ENCODE results near the gene UGT2A1. TPM values are rescaled to one million over a fixed set of nuclear protein-coding genes. Genes with fewer than 3 reads are reported as not detected.

UGT2A1 gene
- total RNA-seq, 3 donors from 2014 or later (not counting 1 experiment from before 2014, with no cell fraction given): not detected

DNA sequence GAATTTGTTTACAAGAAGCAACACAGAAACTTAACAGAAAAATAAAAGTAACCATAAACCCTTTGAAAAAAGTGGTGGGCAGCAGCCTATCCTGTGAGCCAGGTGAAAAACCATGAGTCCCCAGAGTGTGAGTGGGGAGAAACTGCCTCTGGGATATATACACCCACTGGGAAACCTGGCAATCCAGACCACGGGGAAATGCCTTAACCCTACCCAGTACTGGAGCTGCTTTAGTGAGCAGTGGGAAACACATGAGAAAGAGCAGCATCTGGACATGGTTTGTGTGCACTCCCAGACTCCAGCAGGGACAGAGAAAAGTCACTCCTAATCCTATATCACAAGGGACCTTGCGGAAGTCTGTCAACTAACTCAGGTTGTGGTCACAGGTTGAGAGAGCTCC, 53.0 kb downstream of the UGT2A1 start:
- ATAC-seq (no peak), DNase-seq (no peak)
- intact Hi-C loops (cut with micrococcal nuclease): no loop called here
- Histone ChIP-seq H3K27ac (ENCODE audit: low read length) (no peak overlapping the region), H3K27me3 (ENCODE audit: control insufficient read depth, insufficient read depth, low read length) (no peaks in the 10 kb centered on the region), H3K4me3 (ENCODE audit: low read length) (no peak overlapping the region), H3K9me3 (ENCODE audit: control insufficient read depth, insufficient read depth, low read length) (no peaks in the 10 kb centered on the region), H3K4me1 (ENCODE audit: control insufficient read depth, insufficient read depth, low read length) (no peaks in the 10 kb centered on the region), H3K36me3 (ENCODE audit: control insufficient read depth, insufficient read depth, low read length) (no peaks in the 10 kb centered on the region)
- no peak for TF ChIP-seq CTCF (IDR thresholded peaks at IDR 0.05)
- Mint-ChIP-seq H3K27me3 (ENCODE audit: low read depth in 2 of 2) (no peaks in the 10 kb centered on the region), H3K27ac (no peak overlapping the region), H3K36me3 (no peaks in the 10 kb centered on the region), H3K4me3 (no peak overlapping the region), H3K9me3 (peaks cover 2 to 3% of the 10 kb centered on the region in 2 donors), H3K4me1 (no peaks in the 10 kb centered on the region)
- WGBS (ENCODE audit: insufficient coverage): 66% methylated on average over 2 of the region's 2 CpGs

DNA sequence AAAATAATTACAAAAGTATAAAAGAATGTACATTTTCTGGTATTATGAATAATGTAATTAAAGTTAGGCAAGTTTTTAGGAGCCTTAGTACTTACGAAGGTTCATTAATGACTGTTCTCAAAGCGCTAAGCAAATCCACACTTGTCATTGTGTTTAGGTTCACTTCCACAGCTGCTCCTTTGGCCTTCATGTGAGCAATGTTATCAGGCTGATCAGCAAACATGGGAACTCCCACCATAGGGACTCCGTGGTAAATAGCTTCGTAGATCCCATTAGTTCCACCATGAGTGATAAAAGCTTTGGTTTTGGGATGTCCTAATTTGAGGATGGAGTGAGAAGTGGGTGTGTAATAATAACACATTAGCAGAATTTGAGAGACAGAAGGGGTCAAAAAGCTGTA, 58.7 kb downstream of the UGT2A1 start:
- ATAC-seq (no peak), DNase-seq (no peak)
- H3K36me3 ChIP-seq (ENCODE audit: control insufficient read depth, insufficient read depth, low read length): no peaks in the 10 kb centered on the region
- no peaks in the 10 kb centered on the region for H3K27me3 ChIP-seq (ENCODE audit: control insufficient read depth, insufficient read depth, low read length)
- no peak overlapping the region for H3K27ac ChIP-seq (ENCODE audit: low read length)
- Mint-ChIP-seq H3K27ac (no peak overlapping the region), H3K36me3 (no peaks in the 10 kb centered on the region), H3K27me3 (ENCODE audit: low read depth in 2 of 2) (no peaks in the 10 kb centered on the region), H3K4me3 (no peak overlapping the region), H3K9me3 (no peaks in the 10 kb centered on the region), H3K4me1 (no peaks in the 10 kb centered on the region)
- WGBS (ENCODE audit: insufficient coverage): 83% methylated on average over 3 of the region's 4 CpGs
- TF ChIP-seq CTCF (IDR thresholded peaks at IDR 0.05): no peak
- H3K4me1 ChIP-seq (ENCODE audit: control insufficient read depth, insufficient read depth, low read length): no peaks in the 10 kb centered on the region
- no peak overlapping the region for H3K4me3 ChIP-seq (ENCODE audit: low read length)
- intact Hi-C loops (cut with micrococcal nuclease): no loop called here
- no peaks in the 10 kb centered on the region for H3K9me3 ChIP-seq (ENCODE audit: control insufficient read depth, insufficient read depth, low read length)

- Histone ChIP-seq H3K4me3 (ENCODE audit: low read length) (no peak overlapping the region), H3K36me3 (ENCODE audit: control insufficient read depth, insufficient read depth, low read length) (no peaks in the 10 kb centered on the region), H3K27ac (ENCODE audit: low read length) (no peak overlapping the region), H3K4me1 (ENCODE audit: control insufficient read depth, insufficient read depth, low read length) (no peaks in the 10 kb centered on the region), H3K27me3 (ENCODE audit: control insufficient read depth, insufficient read depth, low read length) (no peaks in the 10 kb centered on the region), H3K9me3 (ENCODE audit: control insufficient read depth, insufficient read depth, low read length) (no peaks in the 10 kb centered on the region)
- TF ChIP-seq CTCF (IDR thresholded peaks at IDR 0.05): no peak
- ATAC-seq: no peak
- H3K4me1 Mint-ChIP-seq: no peaks in the 10 kb centered on the region
- H3K27ac Mint-ChIP-seq: no peak overlapping the region
- H3K9me3 Mint-ChIP-seq: no peaks in the 10 kb centered on the region
- H3K27me3 Mint-ChIP-seq (ENCODE audit: low read depth in 2 of 2): no peaks in the 10 kb centered on the region
- no peak for DNase-seq
- no peaks in the 10 kb centered on the region for H3K36me3 Mint-ChIP-seq
- no peak overlapping the region for H3K4me3 Mint-ChIP-seq
- intact Hi-C loops (cut with micrococcal nuclease): no loop called here
- WGBS (ENCODE audit: insufficient coverage): 50% methylated on average over 1 of the region's 1 CpG
Observed at GRCh38 chr4:69591364-69591763, 61.7 kb downstream of the UGT2A1 start.

DNA sequence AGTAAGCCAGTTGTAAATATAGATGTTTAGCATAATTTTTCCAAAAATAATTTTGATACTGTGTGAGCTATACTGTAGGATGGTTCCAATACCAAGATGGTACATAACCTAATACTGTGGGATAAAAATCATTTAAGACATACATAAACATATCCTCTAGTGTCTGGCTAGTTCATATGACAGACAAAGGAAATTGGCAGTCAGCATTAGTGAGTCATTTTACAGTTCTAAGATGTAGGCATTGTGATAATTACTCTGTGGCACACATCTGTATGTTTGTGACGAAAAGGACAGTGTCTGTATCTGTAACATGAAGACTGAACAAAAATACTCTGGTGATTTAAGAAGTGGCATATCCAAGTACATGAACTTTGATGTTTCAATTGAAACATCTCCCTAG, 63.2 kb downstream of the UGT2A1 start:
- H3K27ac ChIP-seq (ENCODE audit: low read length): no peak overlapping the region
- Mint-ChIP-seq H3K27ac (no peak overlapping the region), H3K4me1 (no peaks in the 10 kb centered on the region), H3K36me3 (no peaks in the 10 kb centered on the region), H3K9me3 (no peaks in the 10 kb centered on the region), H3K27me3 (ENCODE audit: low read depth in 2 of 2) (no peaks in the 10 kb centered on the region), H3K4me3 (no peak overlapping the region)
- ATAC-seq: no peak
- no peaks in the 10 kb centered on the region for H3K4me1 ChIP-seq (ENCODE audit: control insufficient read depth, insufficient read depth, low read length)
- no peak overlapping the region for H3K4me3 ChIP-seq (ENCODE audit: low read length)
- no peak for TF ChIP-seq CTCF (IDR thresholded peaks at IDR 0.05)
- H3K27me3 ChIP-seq (ENCODE audit: control insufficient read depth, insufficient read depth, low read length): no peaks in the 10 kb centered on the region
- intact Hi-C loops (cut with micrococcal nuclease): no loop called here
- no peak for DNase-seq
- no CpG with 5 or more reads among the region's 1 CpG for WGBS (ENCODE audit: insufficient coverage)
- H3K9me3 ChIP-seq (ENCODE audit: control insufficient read depth, insufficient read depth, low read length): no peaks in the 10 kb centered on the region
- no peaks in the 10 kb centered on the region for H3K36me3 ChIP-seq (ENCODE audit: control insufficient read depth, insufficient read depth, low read length)

Measured in natural killer cell (primary cell).